GM18519 (cell line): ENCODE results near the gene SLC16A6.
A peak's percentile ranks its signal among the peaks of the same experiment; 100 is the strongest.
"Not testable (repeated sequence)": the region's sequence is repeated elsewhere in the genome, so short reads cannot be mapped to it uniquely, and the experiment has no call there.

ENCODE experiments used
- ATAC-seq: cut with Tn5 transposase; IDR thresholded peaks from one replicate; pipeline ENCODE4 v1.9.1; 2021; ENCODE audit warnings: mild to moderate bottlenecking, moderate library complexity; ENCODE audit not compliant: unreplicated experiment, low FRiP score

The SLC16A6 gene

DNA sequence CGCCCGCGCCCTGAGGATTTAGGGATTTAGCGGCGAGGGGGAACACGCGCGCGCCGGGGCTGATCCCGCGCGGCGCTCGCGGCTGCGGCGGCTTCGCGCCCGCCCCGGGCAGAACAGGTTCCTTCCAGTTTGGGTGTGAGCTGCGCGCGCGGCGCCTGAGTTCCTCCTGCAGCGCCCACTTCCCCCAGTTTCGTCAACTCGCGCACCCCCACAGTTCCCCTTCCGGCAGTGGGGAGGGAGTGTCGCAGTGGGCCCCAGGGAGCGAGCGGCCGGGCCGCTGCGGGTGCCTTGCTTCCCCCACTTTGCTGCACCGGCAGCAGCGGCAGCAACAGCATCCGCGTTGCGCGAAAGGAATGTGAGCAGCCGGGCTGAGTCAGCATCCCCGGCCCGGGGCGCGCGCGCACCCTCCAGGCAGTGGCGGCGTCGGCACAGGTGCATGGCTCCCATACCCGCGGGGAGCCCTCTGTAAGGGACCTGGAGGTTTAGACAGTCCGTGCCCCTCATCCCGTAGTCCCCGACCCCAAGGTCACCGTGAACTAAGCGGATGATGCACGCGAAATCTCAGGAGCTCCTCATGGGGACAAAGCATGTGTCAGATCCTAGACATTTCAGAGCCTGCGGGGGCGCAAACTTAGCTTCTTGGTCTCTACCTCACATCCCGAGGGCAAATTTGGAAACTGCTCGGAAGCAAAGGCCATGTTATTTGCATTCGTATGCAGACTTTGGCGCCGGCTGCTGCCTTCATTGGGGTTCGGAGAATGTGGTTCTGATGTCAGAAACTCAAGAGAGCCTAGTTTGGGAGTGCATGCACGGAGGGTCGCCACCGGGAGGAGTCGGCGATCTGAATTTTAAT is 1.1 kb upstream of the SLC16A6 start:
- ATAC-seq: peak; percentile 37

DNA sequence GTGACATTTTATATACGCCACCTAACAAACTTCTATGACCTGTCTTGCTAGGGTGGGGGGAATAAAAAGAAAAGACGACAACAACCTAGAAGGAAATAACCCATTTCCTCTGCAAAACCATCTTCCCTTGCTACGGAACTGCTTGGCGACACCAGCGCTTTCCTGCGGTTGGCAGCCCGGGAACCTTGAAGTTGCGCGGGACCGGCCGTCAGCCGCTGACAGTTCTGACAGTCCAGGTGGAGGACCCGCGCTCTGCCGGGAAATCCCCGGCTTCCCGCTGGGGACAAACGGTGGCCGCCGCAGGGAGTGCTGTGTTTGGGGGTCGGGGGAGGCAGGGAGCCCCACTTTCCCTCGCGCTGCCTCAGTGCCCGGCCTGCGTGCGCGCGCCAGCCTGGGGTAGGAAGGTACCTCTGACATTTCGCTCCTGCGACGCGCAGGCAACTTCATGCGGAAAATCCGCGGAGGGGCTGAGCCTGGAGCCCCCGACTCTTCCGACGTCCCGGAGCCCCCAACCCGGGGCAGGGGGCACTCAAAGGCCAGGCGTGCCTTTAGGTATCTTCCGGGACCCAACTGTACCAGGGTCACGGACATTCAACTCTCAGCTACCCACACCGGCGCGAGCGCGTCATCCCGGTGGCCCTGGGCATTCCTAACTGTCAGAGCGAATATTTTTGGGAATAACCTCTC is 516 bp downstream of the SLC16A6 start:
- no peak for ATAC-seq

DNA sequence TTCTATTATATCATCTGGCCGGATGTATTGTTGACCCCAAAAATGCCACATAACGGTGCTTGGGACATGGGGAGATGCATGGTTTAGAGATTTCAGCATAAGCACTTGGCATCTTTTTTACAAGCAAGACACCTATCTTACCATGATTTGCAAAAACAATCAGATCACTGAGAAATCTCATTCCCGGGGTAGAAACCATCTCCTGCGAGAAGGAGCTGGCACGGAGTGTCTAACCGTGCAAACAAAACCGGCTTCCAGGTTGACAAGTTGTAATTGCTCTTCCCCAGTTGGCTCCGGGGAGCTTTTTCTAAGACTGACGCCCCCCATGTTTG is 1.0 kb downstream of the SLC16A6 start:
- no peak for ATAC-seq

DNA sequence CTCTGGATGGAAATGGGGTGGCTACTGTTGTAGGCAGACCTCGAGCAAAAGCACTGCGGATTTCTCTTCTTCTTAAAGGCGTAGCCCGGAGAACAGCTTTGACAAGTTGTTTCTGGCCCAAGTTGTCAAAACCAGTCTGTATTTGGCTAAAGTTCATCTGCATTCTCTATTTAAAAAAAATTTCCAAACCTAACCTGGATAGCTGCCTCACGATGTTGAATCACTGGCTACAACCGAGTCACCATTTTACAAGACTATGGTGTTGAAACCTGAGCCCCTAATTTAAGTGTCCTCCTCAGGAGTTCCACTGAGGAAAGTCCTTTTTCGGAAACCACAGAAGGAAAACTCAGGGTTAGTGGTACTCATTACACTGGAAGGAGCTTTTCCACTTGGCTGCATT is 1.5 kb downstream of the SLC16A6 start:
- ATAC-seq: no peak

DNA sequence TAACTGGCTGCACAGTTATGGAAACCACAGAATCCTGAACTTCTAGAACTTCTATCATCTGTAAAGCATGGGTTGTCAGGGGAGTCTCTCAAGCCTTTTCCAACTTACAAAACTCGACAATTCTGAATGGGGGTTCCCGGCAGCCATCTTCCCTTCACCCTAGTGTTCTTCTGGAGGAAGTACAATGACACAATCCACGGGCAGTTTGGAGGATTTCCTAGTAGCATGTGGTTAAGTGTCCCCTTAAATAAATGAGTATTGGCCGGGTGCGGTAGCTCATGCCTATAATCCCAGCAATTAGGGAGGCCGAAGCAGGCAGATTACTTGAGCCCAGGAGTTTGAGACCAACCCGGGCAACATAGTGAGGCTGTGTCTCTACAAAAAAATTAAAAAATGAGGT is 2.1 kb downstream of the SLC16A6 start:
- ATAC-seq: no peak

DNA sequence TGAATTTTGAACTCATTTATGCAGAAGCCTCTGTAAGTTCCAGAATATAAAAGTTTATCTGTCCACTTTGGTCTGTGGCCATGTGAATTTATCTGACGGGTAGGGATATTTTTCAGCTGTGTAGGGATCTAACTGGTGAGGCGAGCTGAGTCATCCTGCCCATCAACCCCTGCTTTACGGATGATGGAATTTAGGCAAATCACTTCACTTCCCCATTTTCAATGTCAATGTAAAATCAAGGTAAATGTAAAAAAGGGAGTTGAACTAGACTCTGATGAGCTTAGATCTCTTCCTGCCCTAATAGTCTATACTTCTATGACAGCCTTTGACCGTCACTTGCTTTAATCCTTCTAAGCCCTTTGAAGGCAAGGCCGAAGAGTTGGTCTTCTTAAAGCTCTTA is 2.6 kb downstream of the SLC16A6 start:
- no peak for ATAC-seq

DNA sequence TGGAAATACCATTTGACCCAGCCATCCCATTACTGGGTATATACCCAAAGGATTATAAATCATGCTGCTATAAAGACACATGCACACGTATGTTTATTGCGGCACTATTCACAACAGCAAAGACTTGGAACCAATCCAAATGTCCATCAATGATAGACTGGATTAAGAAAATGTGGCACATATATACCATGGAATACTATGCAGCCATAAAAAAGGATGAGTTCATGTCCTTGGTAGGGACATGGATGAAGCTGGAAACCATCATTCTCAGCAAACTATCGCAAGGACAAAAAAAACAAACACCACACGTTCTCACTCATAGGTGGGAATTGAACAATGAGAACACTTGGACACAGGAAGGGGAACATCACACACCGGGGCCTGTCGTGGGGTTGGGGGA is 9.0 kb downstream of the SLC16A6 start:
- not testable (repeated sequence) for ATAC-seq

DNA sequence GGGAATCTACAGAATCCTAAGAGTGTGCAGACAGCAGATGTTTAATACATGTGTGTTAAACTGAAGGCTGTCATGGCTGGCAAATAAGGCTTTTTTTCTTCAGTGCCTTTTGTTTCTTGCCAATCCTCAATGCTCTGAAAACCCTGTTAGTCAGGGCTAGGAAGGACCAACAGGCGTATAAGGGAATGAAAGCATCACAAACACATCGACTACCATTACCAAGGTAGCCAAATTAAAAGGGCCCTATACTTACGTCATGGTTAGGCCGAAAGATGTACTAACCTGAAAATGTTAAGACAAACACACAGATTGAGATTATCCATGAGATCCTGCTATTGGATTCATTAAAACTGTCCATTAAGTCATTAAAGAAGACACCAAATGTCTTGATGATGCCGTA is 13.1 kb downstream of the SLC16A6 start:
- no peak for ATAC-seq

DNA sequence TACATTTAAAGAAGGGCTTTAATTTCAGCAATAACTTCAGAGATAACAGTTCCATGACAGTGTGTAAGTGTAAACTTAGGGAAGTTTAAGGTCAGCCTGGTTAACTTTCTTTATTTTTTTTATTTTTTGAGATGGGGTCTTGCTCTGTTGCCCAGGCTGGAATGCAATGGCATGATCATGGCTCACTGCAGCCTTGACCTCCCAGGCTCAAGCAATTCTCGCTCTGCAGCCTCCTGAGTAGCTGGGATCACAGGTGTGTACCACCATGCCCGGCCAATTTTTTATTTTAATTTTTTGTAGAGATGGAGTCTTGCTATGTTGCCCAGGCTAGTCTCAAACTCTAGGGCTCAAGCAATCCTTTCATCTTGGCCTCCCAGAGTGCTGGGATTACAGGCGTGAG is 14.6 kb downstream of the SLC16A6 start:
- ATAC-seq: not testable (repeated sequence)

DNA sequence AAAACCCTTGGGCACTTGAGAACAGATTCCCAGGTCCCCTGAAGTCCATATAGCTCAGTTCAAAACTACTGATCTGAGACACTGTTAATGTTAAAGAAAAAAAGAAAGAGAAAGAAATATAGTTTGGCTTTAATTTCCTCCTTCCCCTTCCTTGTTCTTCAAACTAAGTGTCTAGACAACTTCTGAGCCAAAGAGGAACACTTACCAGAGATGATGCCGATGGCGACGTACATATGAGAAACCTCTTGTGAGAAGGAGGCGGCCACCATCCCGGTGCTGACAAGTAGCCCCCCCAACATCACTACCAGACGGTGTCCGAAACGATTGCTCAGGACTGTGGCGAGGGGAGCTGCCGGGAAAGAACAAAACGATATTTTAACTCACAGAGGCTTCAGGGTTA is 17.2 kb downstream of the SLC16A6 start:
- ATAC-seq: no peak

DNA sequence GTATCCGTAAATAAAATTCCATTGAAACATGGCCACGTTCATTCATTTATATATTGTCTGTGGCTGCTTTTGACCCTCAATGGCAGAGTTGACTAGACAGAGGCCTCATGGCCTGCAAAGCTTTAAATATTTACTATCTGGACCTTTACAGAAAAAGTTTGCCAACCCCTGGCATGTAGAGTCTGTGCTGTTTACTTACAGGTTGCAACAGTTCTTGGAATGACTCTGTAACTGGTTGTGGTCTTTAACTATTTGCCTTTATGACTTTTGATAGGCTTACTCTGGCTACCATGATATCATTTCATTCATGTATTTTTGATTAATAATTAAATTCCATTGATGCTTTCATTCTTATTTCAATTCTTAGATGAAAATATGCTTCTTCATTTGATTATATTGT is 25.1 kb downstream of the SLC16A6 start:
- not testable (repeated sequence) for ATAC-seq

DNA sequence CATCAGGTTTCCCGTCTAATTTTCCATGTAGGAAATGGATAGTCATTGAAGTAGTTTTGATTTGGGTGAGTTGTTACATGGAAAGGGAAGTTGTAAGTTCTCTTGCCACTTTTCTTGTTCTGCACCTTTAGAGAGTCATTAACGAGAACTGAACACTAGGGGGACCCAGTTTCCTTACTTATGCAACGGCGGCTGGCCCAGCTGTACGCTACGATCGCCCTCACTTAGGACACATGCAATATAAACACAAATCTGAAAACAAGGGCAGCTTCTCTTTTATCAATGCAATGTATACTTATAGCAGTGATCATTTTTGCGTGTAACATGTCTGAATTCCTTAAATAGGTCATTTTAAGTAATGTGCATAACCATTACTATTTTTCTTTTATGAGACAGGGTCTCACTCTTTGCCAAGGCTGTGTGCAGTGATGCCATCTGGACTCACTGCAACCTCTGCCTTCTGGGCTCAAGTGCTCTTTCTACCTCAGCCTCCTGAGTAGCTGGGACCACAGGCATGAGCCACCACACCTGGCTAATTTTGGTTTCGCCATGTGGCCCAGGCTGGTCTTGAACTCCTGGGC is 27.7 kb downstream of the SLC16A6 start:
- ATAC-seq: not testable (repeated sequence)

DNA sequence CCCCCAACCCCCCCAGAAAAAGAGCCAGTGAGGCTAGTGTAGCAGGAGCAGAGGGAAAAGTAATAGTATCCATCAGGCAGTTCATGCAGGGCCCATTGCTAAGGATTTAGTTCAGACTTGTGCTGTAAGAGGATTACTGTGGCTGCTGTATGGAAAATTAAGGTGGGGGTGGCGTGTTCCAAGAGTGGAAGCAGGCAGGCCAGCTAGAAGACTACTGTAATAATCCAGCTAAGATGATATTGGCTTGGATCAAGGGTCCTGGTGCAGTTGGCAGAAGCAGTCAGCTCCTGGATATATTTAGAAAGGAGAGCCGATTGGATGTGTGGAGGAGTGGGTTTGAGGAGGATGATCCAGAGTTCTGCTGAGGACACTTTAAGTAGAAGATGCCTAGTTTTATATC is 28.5 kb downstream of the SLC16A6 start:
- ATAC-seq: not testable (repeated sequence)

DNA sequence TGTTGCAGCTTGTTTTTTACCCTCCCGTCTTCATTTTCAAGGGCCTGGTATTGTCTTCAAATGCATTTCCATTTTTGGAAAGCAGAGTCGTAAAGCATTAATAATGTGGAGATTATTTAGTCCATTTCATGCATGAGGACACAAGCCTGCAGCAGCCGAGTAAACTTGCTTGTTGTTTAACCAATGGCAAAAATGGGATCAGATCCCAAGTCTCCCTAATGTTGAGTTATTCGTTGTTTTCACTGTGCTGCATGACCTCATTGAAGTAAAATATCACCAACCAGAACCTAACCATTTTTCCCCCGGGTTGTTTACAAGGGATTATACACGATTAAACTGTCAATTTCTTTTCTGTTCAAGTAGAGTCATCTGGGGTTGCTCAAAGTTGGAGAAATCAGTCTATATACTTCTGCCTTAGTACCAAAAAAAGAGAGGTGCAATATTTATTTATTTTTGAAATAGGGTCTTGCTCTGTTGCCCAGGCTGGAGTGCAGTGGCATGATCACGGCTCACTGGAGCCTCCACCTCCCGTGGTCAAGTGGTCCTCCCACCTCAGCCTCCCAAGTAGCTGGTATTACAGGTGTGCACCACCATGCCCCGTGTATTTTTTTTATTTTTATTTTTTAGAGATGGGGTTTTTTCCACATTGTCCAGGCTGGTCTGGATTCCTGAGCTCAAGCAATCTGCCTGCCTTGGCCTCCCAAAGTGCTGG is 30.7 kb downstream of the SLC16A6 start:
- no peak for ATAC-seq

DNA sequence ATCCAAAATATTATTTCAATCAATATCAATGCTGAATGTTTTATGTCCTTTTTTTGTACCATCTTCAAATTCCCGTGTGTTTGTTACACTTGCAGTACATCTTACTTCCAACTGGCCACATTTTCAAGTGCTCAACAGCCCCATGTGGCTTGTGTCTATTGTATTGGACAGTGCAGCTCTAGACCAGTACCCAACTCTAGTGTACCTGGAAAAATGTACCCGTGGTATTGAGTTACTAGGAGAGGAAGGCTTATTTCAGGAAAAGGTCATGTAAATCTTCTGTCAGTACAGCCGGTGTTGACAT is 31.3 kb downstream of the SLC16A6 start:
- not testable (repeated sequence) for ATAC-seq

DNA sequence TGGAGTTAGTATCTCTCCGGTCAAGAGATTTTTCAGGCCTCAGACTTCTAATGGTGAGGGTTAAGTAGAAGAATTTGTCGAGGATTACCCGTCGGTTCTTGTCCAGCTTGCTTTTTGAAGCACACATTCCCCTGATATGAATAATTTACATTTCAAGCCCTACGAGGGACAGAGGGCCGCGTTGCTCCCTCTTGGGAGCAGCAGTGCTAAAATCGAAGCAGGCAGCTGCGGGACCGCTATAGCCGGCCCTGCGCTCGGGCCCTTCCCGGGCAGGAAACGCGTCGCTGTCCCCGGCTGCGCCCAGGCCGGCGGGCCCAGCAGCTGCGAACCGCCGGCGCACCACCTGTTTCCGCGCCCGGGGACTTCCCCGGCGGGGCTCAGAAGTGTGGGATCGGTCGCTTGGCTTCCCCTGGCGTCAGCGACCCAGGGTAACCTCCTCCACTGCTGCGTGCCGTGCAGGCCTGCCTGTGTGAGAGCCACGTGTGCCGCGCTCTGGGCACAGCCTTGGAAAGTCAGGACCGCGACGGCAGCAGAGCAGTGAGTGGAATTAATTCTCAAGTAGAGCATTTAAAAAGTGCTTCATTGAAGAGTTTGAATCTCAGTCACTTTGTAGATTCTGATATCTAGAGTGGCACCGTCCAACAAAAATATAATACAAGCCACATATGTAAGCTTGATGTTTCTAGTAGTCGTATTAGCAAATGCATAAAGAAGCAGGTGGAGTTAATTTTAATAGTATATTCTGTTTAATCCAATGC is 31.9 kb downstream of the SLC16A6 start:
- ATAC-seq: peak; percentile 65

DNA sequence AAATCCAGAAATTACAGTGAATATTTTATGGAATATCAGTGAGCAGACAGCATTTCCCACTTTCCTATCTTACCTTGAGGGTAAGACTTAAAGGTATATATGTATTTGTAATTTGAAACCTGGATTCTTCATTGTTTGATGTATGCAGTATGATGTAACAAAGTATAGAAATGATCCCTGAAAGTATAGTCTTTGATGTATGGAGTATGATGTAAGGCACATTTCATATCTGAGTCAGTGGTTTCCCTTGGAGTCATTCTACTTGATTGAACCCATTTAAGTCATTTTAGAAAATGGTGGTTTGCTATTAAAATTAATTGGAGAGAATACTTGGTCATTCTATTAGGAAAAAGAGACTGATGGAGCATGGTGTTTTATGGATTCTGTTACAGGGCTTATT is 33.0 kb downstream of the SLC16A6 start:
- ATAC-seq: no peak

DNA sequence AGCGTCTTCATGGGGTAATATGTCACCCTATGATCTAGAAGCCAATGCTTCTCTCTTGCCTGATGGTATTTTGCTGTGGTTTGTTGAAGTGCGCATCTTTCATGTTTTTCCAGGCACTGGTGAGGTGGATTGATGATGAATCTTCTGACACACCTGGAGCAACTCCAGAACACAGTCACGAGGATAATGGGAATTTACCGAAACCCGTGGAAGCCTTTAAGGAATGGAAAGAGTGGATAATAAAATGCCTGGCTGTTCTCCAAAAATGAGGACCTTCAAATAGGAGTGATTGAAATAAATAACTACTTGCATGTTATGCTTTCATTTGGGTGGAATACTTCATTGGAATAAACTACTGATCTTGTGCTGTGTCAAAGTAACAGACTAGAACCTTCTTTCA is 34.2 kb downstream of the SLC16A6 start:
- not testable (repeated sequence) for ATAC-seq

DNA sequence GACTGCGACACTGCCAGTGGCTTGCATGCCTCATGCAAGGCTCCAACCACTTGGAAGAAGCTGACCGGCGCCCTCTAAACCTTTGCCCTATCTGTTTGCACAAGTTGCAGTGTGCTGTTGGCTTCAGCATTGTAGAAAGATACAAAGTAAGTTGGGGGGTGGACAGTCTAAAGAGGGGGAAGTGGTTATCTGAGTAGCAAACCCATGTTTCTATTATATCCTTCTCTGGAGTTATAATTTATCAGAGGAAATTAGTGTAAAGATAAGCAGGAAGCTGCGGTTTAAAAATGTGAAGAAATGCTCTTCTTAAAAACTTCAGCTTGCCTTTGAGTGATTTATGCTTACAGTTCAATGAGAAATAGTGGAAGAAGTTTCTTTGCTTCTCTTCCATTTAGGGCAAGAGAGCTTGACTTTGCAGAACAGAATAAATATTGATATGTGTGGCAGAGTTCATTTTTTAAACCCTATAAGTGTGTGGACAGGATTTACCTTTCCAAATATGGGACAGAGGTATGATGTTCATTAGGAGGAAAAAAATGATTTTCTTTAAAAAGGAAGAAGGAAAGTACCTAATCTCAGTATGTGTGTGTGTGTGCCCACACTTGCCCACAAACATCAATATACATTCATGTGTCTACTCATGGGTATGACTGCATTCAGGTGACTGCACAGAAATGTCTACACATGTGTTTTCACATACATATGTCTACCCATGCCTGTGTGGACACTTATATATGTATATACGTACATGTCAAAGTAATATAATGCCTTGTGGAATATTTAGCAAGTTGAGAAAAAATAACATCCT is 35.0 kb downstream of the SLC16A6 start:
- no peak for ATAC-seq

DNA sequence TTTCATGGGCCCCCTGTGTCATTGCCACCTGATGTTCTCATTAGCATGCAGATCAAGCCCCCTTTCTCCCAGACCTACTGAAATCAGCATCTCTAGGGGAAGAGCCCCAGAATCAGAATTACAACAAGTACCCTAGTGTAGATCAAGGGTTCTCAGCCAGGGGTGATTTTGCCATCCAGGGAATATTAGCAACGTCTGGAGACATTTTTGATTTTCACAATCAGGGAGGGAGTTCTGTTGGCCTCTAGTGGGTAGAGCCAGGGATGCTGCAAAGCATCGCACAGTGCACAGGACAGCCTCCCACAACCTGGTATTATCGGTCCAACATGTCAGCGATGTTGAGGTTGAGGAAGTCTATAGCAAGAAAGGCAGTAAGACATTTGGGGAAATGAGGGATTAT is 35.8 kb downstream of the SLC16A6 start:
- no peak for ATAC-seq
